Stimulated activated CD8-positive, alpha-beta memory T cell treated with anti-CD3 and anti-CD28 coated beads, Interleukin-15, amount 100 ng/mL, for 24 hours (primary cell): Measurements from ENCODE around the gene CCND1.
"Not testable (repeated sequence)": the region's sequence is repeated elsewhere in the genome, so short reads cannot be mapped to it uniquely, and the experiment has no call there.

Source experiments
- DNase-seq: peaks from one replicate; pipeline ENCODE4 v3.0.0-alpha.2; 2020; ENCODE audit warnings: low read depth

Gene CCND1

DNA sequence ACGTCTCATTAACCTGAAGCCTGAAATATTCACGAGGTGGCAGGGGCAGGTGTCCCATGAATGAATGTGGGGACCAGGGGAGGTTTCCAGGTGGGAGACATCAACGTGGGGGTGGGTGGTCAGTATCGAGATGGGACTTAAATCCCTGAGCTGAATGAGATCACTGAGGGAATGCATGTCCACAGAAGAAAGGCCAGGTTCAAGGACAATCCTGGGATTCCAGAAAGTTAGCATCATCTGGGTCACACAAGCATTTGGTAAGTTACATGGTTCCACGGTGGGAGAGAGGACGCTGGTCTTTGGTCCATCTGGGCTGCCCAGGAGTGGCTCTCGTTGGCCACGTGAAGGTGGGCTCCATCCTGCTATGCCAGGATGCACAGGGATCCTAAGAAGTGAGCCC lies 22.7 kb upstream of the CCND1 start:
- no peak for DNase-seq

DNA sequence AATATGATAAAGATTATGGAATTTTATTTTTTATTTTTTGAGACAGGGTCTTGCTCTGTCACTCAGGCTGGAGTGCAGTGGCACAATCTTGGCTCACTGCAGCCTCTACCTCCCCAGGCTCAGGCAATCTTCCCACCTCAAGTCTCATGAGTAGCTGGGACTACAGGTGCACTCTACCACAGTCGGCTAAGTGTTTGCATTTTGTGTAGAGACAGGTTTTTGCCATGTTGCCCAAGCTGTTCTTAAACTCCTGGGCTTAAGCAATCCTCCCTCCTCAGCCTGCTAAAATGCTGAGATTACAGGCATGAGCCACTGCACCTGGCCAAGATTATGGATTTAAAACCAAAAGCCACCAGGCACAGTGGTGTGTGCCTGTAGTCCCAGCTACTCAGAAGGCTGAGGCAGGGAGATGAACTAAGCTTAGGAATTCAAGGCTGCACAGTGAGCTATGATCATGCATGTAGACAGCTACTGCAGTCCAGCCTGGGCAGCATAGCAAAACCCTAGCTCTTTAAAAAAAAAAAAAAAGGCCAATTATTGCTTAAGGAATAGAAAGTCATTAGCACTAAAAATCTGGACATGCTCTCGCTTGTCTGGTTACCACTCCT lies 20.2 kb upstream of the CCND1 start:
- no peak for DNase-seq

DNA sequence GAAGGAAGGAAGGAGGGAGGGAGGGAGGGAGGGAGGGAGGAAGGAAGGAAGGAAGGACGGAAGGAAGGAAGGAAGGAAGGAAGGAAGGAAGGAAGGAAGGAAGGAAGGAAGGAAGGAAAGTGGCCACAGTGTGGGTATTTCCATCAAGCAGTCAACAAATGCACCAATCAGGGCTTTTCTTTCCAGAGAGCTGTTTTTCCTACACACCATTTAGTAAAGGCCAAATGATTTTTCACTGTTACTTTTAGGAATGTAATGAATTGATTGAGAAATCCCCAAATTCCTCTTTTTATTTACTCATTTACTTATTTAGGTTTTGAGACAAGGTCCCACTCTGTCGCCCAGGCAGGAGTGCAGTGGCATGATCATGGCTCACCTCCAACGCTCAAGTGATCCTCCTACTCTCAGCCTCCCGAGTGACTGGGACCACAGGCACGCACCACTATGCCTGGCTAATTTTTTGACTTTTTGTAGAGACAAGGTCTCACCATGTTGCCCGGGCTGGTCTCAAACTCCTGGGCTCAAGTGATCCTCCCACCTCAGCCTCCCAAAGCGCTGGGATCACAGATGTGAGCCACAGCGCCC lies 18.8 kb upstream of the CCND1 start:
- not testable (repeated sequence) for DNase-seq

DNA sequence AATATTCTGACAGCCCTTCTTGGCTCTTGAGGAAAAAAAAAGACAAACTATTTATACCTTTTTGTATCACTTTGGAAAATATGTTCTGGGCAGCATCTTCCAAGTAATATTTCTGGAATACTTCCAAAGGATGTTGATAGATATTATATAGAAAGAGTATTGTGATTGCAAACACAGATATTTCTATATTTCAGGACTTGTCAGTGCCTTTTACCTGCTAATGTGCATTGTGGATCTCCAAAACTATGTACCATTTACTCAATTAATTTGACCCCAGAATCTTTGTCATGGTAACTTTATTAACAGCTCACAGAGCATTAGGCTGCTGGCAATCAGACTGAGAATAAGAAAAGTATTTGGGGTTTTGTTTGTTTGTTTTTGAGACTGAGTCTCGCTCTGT lies 16.7 kb upstream of the CCND1 start:
- no peak for DNase-seq

DNA sequence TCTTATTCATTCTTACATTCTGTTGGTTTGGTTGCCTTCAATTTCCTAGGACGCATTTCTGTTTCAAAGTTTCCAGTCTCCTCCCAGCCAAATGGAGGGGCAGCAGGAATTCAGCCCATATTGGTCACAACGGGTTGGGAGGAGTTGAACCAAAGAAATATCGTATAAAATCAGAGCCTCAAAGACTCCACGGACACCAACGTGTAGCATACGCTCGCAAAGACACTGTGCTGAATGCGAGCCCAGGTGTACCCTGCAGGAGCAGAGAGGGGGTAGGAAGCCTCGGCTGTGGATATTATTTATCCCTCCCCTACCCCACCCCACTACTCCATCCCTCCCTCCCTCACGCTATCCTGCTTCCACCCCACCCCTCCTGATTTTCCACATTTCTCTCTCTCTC lies 15.5 kb upstream of the CCND1 start:
- DNase-seq, result no peak

DNA sequence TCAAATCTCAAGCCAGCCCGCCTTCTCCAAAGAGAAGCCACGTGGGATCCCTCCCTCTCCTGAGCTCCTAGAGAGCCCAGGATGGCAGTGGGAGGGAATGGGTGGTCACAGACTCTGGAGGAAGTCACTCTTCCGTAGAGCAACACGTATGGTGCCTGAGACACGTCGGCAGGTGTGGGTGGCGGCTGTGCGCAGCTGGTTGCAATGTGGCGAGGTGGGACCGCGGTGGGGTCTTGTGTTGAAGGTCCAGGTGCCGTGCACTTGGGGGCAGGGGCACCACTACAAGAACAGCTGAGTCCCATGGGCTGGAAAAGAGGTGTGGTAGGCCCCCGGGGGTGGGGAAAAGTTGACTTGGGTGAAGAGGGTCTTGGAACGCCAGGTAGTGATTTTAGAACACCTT lies 13.4 kb upstream of the CCND1 start:
- DNase-seq, result no peak

DNA sequence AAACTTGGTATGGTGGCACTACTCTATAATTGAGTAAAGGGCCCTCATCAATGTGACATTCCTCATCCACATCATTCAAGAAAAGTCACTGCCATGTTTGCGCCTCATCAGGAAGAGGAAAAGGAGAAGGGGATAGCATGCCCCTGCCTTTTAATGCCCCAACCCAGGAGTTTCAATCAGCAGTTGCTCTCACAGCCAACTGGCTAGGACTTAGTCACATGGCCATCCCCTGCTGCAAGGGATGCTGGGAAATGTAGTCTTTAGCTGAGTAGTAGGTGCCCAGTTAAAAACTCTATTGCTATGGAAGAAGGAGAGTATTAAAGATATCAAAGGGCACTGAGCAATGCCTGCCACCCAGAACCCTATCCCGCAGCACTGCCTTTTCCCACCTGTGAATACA lies 10.9 kb upstream of the CCND1 start:
- no peak for DNase-seq

DNA sequence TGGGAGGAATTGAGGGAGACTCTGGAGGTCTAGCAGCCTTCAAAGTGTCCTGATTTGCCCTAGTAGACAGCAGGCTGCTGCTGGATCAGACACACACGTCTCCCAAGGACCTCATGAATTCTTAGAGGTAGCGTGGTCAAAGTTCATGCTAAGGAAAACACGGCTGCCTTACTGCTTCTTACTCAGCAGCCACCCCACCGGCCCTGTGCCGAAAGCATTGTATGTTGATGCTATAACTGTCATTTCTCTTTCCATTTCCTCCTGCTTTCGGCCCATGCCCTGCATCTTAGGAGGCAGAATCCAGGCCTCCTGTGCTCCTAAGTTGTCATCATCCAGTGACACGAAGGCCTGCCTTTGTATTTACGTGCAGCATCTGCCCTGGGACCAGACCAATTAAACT lies 10.5 kb upstream of the CCND1 start:
- DNase-seq, result no peak

DNA sequence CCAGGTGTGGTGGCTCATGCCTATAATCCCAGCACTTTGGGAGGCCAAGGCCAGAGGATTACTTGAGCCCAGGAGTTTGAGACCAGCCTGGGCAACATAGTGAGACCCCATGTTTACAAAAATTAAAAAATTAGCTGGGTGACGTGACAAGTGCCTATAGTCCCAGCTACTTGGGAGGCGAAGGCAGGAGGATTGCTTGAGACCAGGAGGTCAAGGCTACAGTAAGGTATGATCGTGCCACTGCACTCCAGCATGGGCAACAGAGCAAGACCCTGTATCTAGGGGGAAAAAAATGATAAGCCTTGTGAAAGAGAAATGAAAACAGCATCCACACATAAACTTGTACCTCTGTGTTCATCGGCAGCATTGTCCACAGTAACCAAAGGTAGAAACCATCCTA lies 8.1 kb upstream of the CCND1 start:
- DNase-seq, result no peak

DNA sequence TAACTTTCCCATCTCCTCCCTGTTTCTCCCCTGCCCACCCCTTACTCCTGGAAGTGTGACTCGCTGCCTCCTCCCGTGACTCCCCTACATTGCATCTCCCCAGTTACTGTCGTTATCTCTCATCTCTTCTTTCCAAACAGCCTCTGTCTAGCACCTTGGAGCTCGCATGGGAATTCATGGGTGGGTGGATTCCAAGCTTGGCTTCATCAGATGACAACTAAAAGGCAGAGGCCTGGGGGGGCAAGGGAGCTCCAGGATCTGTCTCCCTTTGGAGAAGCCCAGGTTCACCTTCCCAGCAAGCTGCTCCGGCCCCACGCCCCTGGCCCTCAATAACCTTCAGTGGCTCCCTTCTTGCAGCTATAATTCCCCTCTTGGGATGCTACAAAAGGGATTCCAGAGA lies 6.9 kb upstream of the CCND1 start:
- DNase-seq, result no peak

DNA sequence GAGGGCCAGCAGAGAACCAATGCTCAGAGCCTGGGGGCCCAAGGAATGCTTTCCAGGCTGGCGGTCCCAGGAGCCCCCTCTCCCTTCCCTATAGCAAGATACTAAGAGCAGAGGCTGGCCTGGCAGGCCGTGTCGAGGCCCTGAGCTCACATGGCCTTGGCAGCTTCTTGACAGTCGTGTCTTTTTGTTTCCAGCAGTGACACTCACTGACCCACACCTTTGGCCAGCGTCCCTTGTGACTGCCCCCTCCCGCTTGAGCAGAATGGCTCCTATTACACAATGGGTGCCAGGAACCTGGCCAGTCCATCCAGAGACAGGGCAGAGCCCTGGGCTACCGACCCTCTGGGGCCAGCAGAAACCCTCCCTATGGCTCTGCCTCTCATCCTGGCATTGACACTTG lies 6.4 kb upstream of the CCND1 start:
- no peak for DNase-seq

DNA sequence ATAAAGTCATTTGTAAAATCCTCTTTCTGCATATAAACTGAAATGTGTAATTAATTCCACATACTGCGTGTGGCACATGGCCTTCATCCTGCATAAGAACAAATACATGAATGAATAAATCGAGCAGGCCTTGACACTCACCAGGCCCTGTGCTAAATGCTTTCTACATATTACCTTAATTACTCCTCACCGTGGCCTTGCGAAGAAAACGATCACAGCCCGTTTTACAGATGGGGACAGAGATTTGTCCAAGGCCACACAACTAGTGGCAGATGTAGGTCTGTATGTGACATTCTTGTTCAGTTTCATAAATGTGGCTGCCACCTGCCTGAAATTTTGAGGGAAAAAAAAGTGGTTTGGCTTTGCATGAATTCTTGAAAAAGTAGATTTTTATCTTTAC lies 5.8 kb upstream of the CCND1 start:
- DNase-seq, result no peak

DNA sequence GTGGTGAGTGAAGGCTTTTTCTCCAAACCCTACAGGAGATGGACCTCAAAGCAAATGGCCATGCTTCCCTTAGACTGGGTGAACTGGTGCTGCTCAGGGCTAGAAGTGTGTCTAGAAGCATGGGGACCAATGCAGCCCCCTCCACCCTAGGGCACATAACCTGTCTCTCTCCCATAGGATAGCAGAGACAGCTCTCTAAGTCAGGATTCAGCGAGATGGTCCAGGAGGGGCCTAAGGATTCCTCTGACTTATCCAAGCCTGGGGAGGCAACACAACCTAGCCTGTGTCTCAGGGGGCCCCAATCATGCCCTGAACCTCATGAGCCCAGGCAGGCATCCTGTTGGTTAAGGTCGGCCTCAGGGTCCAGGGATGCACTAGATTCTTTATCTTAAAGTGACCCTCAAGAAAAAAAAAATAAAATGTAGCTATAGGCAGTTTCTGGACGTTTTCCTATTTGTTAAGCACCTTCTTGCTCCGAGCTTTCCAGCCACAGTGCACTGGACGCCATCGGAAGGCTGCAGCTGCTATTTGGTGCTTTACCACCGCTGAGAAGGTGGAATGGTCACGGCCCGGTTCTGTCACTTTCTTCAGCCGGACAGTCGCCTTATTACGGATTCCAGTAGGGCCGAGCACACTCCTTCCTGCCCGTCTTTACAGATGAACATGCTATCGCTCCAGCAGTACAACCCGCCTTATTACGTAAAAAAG lies 5.0 kb upstream of the CCND1 start:
- DNase-seq, result no peak

DNA sequence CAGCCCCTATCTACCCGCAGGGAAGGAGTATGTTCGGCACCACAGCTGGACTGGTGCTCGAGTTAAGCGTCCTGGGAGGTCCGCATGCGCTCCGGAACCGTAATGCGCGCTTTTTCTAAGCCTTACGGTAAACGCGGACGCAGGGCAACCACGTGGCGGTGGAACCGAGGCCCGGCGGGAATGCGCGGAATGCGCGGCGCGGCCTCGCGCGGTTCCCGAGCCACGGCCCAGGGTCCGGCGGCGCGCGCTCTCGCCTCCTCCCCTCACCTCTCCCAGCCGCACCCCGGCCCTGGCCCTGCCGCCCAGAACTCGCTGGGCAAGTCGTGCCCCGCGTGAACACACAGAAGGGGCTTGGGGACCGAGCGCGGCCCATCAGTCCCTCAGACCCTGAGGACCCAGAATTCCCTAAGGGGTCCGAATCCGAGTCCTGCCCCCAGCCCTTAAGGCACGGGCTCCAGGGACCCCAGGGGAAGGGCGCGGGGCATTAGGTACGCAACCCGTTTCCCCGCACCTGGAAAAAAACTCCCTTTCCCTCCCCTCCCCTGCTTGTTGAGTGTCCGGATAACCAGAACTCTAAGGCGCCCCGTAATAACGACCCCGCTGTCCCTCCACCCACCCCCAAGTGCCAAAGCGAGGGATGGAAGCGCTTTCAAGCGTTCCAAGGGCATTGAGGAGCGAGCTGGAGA lies 4.3 kb upstream of the CCND1 start:
- DNase-seq, result no peak

DNA sequence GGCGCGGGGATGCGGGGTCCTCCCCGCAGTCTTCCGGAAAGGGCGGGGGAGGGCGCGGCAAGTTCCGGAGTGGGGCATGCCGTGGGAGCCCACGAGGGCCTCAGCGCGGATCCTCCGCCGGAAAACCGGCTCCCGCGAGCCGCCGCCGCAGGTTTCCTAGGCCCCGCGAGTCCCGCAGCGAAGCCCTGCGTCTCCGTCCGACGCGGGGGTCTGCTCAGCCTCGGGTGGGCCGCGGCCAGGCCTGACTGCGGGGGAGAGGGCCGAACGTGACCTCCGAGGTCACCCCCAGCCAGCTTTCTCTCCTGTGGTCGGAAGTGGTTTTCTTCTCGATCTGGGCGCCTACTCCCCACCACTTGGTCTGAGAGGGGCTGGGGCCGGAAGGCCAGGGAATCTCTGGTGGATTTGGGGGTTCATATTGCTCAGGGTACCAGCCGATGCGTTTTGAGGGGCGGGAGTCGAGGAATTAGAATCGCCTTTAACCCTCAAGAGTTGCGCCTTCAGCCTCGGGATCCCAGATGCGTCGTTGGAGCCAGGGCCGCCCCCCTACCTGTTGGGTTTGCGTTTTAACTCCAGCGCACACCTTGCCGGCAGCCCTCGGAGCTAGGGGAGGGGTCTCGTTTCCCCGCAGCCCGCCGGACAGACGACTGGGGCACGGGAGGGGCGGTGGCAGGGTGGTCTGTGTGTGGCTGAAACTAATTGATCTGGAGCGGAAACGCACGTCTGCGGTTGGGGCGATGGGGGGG lies 3.6 kb upstream of the CCND1 start:
- DNase-seq, result no peak

DNA sequence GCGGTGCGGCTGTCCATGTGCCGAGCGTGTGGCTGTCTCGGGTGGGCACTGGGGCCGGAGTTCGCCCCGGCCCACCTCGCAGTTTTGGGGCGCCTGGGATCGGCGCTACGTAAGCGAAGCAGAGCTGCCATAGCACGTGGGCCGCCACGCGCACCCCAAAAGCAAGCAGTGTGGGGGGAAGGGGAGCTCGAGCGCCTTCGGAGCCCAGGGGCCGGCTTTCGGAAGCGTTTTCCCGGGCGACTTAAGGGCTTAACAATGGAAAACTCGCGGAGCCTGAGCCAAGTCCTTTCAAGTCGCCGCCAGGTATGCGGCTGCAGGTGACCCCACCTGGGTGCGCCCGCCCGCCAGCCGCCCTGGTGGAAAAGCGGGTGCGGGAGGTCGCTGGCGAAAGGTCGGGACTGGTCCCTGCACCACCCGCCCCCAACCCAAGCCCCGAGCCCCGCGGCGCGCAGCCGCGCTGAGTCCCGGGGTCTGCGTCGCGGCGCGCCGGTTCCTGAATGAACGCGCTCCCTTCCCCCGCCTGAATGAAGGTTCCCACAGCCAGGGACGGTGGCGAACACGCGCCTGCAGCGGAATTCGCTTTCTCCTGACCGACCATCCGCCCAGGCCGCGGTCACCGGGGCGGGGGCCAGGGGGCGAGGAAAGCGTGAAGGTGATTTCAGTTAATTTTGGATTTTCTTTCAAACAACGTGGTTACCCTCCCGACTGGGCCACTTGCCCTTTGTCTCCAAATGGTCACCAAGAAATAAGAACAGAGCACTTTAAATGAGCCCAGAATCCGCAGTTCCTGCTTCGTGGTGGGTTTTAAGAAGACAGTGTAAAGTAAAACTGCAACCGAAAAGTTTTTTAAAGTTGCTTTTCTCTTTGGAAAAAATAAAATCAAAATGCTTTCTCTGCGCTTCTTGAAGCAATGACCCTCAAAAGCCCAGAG lies 2.8 kb upstream of the CCND1 start:
- DNase-seq, result no peak

DNA sequence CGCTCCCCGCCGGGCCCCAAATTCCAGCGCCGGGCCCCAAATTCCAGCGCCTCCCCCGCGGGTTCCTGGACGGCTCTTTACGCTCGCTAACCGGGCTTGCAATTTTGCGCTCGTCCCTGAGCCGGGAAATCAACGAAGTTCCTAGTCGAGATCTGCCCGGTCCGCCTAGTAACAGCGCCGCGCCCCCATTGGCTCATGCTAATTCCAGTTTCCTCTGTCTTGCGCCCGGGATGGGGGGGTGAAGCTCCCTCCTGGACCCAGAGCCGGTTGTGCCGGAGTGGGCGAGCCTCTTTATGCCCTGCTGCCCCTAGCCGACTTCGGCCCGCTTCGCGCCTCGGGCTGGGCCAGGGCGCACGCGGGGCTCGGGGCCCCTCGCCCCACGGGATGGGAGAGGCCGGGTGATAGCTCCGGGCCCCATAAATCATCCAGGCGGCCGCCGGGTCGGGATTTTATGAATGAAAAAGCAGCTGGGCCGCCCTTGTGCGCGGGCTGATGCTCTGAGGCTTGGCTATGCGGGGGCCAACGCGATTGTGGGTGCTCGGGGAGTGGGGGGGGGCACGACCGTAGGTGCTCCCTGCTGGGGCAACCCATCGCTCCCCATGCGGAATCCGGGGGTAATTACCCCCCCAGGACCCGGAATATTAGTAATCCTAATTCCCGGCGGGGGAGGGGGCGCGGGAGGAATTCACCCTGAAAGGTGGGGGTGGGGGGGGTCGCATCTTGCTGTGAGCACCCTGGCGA lies 1.8 kb upstream of the CCND1 start:
- DNase-seq, result no peak

DNA sequence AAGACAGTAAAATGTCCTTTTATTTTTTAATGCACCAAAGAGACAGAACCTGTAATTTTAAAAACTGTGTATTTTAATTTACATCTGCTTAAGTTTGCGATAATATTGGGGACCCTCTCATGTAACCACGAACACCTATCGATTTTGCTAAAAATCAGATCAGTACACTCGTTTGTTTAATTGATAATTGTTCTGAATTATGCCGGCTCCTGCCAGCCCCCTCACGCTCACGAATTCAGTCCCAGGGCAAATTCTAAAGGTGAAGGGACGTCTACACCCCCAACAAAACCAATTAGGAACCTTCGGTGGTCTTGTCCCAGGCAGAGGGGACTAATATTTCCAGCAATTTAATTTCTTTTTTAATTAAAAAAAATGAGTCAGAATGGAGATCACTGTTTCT lies 1.1 kb upstream of the CCND1 start:
- DNase-seq, result no peak

DNA sequence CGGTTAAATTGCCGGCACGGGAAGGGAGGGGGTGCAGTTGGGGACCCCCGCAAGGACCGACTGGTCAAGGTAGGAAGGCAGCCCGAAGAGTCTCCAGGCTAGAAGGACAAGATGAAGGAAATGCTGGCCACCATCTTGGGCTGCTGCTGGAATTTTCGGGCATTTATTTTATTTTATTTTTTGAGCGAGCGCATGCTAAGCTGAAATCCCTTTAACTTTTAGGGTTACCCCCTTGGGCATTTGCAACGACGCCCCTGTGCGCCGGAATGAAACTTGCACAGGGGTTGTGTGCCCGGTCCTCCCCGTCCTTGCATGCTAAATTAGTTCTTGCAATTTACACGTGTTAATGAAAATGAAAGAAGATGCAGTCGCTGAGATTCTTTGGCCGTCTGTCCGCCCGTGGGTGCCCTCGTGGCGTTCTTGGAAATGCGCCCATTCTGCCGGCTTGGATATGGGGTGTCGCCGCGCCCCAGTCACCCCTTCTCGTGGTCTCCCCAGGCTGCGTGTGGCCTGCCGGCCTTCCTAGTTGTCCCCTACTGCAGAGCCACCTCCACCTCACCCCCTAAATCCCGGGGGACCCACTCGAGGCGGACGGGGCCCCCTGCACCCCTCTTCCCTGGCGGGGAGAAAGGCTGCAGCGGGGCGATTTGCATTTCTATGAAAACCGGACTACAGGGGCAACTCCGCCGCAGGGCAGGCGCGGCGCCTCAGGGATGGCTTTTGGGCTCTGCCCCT lies 529 bp upstream of the CCND1 start:
- no peak for DNase-seq
